Prostate gland (tissue), 2 donors: ENCODE data around the gene FOXC2.

Experiments used
- POLR2AphosphoS5 ChIP-seq: sonication (generic); formaldehyde crosslinking; IDR thresholded peaks from one replicate; pipeline ENCODE4 v1.6.1; 2017; ENCODE audit warnings: antibody characterized with exemption
- TF ChIP-seq, protein P1 (sequence below), 4 experiments: fragments of 200-600 bp in 2 of 4; fragments of 450-650 bp in 2 of 4; sonication (generic) in 2 of 4; IDR thresholded peaks; 1 replicate in 3 of 4; 2 replicates in 1 of 4; pipeline ENCODE4 v1.5.1; 2016 to 2019; ENCODE audit warnings: antibody characterized with exemption in 4 of 4, mild to moderate bottlenecking in 2 of 4, moderate library complexity in 2 of 4

DNA sequence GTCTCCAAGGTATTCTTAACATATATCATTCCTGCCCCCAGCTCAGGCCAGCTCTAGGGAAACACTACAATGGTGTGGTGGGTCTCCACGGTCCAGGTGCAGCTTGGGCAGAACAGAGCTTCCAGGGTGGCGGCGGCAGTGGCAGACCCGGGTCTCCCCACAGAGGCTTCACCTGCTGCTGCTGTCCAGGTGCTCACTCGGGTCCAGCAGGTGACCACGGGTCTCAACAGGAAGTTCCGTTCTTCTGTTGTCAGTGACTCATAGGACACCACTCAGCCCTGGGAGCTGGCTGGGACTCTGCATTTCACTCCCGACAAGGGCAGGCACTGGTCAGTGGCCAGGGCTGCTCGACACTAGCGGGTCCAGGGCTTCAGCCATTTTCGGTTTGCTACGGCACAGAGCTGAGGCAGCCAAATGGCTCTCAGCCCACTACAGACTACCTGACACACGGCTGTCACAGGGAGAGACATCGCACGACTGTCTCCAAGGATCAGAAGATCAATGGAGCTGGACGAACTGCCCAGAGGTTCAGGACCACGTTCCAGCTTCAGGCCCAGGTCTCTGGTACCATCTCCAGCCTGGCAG is 28.3 kb upstream of the FOXC2 start:
- no peak for TF ChIP-seq POLR2AphosphoS5
- TF ChIP-seq, protein P1, sequence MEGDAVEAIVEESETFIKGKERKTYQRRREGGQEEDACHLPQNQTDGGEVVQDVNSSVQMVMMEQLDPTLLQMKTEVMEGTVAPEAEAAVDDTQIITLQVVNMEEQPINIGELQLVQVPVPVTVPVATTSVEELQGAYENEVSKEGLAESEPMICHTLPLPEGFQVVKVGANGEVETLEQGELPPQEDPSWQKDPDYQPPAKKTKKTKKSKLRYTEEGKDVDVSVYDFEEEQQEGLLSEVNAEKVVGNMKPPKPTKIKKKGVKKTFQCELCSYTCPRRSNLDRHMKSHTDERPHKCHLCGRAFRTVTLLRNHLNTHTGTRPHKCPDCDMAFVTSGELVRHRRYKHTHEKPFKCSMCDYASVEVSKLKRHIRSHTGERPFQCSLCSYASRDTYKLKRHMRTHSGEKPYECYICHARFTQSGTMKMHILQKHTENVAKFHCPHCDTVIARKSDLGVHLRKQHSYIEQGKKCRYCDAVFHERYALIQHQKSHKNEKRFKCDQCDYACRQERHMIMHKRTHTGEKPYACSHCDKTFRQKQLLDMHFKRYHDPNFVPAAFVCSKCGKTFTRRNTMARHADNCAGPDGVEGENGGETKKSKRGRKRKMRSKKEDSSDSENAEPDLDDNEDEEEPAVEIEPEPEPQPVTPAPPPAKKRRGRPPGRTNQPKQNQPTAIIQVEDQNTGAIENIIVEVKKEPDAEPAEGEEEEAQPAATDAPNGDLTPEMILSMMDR (IDR thresholded peaks at IDR 0.05) = no peak
